Urothelium cell line (cell line): ENCODE data around the gene SF1.
"Not testable (repeated sequence)": the region's sequence is repeated elsewhere in the genome, so short reads cannot be mapped to it uniquely, and the experiment has no call there.

Source experiments
- DNase-seq: peaks from one replicate; pipeline ENCODE4 v3.0.0; 2011; ENCODE audit warnings: low spot score, mixed read lengths
- FAIRE-seq: peaks from 2 replicates; lab custom pipeline; 2011; peaks lifted over from hg19 to GRCh38; lab: Jason Lieb, UNC

Gene SF1

GRCh38 chr11:64778473-64779298 is at the start of gene SF1:
SF1 (minus strand) TSS chr11:64778542; CDS start chr11:64778392, 150 bp downstream.
- FAIRE-seq = peak; percentile 61
- peak; percentile 99 for DNase-seq

GRCh38 chr11:64827451-64827839 is 49.1 kb upstream of the SF1 start:
- FAIRE-seq = peak; percentile 40
- no peak for DNase-seq

GRCh38 chr11:64826578-64827450 is 48.5 kb upstream of the SF1 start:
- DNase-seq = no peak
- FAIRE-seq = no peak

GRCh38 chr11:64826062-64826461 is 47.7 kb upstream of the SF1 start:
- DNase-seq (no peak), FAIRE-seq (no peak)

GRCh38 chr11:64823568-64824119 is 45.3 kb upstream of the SF1 start:
- DNase-seq (no peak), FAIRE-seq (no peak)

- no peak for DNase-seq
These were observed 39.1 kb upstream of the SF1 start for GRCh38 chr11:64817476-64817875.

GRCh38 chr11:64815433-64815832 is 37.1 kb upstream of the SF1 start:
- DNase-seq, FAIRE-seq: not testable (repeated sequence)

More at GRCh38 chr11:64817476-64817875, 39.1 kb upstream of the SF1 start:
- FAIRE-seq = no peak

- no peak for FAIRE-seq
- no peak for DNase-seq
These were observed 36.4 kb upstream of the SF1 start for GRCh38 chr11:64814712-64815187.

GRCh38 chr11:64813826-64814225 is 35.5 kb upstream of the SF1 start:
- no peak for FAIRE-seq
- DNase-seq = no peak

GRCh38 chr11:64810891-64811272 is 32.5 kb upstream of the SF1 start:
- DNase-seq (no peak), FAIRE-seq (no peak)

GRCh38 chr11:64810271-64810890 is 32.0 kb upstream of the SF1 start, which contains the start of gene MEN1:
MEN1 (minus strand) TSS chr11:64810551; CDS start chr11:64810109, 442 bp downstream.
- no peak for FAIRE-seq
- DNase-seq = peak; percentile 98

- DNase-seq = peak; percentile 19
- no peak for FAIRE-seq
These were observed 31.5 kb upstream of the SF1 start for GRCh38 chr11:64809781-64810241.

- no peak for FAIRE-seq
- DNase-seq = no peak
These were observed 27.1 kb upstream of the SF1 start for GRCh38 chr11:64805481-64805880.

GRCh38 chr11:64804346-64805210 is 26.2 kb upstream of the SF1 start:
- FAIRE-seq = no peak

GRCh38 chr11:64803846-64804345 is 25.6 kb upstream of the SF1 start:
- DNase-seq (no peak), FAIRE-seq (no peak)

More at GRCh38 chr11:64804346-64805210, 26.2 kb upstream of the SF1 start:
- no peak for DNase-seq

- peak; percentile 97 for DNase-seq
- FAIRE-seq = no peak
These were observed 25.0 kb upstream of the SF1 start, which contains the start of gene MAP4K2 for GRCh38 chr11:64803158-64803845. MAP4K2 (minus strand) TSS chr11:64803214; CDS start chr11:64803149, 65 bp downstream.

GRCh38 chr11:64802370-64803157 is 24.2 kb upstream of the SF1 start:
- FAIRE-seq = no peak
- DNase-seq = no peak
